Measurements from ENCODE around the gene CREB5.

Gene CREB5

GRCh38 chr7:28520074-28521015, 108.0 kb downstream of the CREB5 start:
- no peak overlapping the region for H3K4me3 ChIP-seq (replicated peaks in 1 of 2; ENCODE audit: low read depth in 2 of 2, low read length in 2 of 2)
- no peak for DNase-seq (ENCODE audit: low read depth in 2 of 2)
- no peak for TF ChIP-seq CTCF (IDR thresholded peaks at IDR 0.05; ENCODE audit: low read depth, low read length)

DNA sequence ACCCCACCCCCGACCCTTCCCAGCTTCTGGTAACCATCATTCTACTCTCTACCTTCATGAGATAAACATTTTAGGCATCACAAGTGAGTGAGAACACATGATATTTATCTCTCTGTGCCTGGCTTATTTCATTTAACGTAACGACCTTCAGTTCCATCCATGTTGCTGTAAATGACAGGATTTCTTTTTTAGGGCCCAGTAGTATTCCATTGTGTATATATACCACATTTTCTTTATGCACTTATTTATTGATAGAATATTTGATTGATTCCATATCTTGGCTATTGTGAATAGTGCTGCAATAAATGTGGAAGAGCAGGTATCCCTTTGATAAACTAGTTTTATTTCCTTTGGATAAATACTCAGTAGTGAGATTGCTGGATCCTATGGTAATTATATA, 112.7 kb downstream of the CREB5 start:
- no peak overlapping the region for H3K4me3 ChIP-seq (replicated peaks in 1 of 2; ENCODE audit: low read depth in 2 of 2, low read length in 2 of 2)
- DNase-seq (ENCODE audit: low read depth in 2 of 2), result no peak
- TF ChIP-seq CTCF (IDR thresholded peaks at IDR 0.05; ENCODE audit: low read depth, low read length), result no peak

DNA sequence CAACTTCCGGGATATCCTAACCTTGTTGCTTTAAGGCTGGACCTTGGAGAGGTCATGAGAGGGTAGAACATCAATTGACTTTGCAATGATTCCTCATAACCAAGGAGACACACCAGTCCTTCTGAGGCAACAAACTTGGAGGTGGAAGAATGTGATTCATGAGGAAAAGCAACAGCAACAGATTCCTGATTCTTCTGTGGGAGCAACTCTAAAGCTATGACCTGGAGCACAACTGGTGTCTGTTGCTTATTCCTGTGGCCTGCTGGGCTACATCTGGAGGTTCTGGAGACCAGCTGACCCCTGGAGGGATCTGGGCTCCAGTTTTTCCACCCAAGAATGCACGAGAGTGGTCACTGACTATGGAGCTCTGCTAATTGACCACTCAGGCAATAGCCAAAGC, 116.6 kb downstream of the CREB5 start:
- no peak overlapping the region for H3K4me3 ChIP-seq (replicated peaks in 1 of 2; ENCODE audit: low read depth in 2 of 2, low read length in 2 of 2)
- TF ChIP-seq CTCF (IDR thresholded peaks at IDR 0.05; ENCODE audit: low read depth, low read length), result no peak
- peak in 1 of 2 donors; percentile 4 for DNase-seq (ENCODE audit: low read depth in 2 of 2)

- no peak overlapping the region for H3K4me3 ChIP-seq (replicated peaks in 1 of 2; ENCODE audit: low read depth in 2 of 2, low read length in 2 of 2)
- no peak for TF ChIP-seq CTCF (IDR thresholded peaks at IDR 0.05; ENCODE audit: low read depth, low read length)
- no peak for DNase-seq (ENCODE audit: low read depth in 2 of 2)
Measured at GRCh38 chr7:28529755-28530154, 117.4 kb downstream of the CREB5 start.

GRCh38 chr7:28530175-28530802, 118.0 kb downstream of the CREB5 start:
- DNase-seq (ENCODE audit: low read depth in 2 of 2), result peak; percentile 4 to 33
- no peak for TF ChIP-seq CTCF (IDR thresholded peaks at IDR 0.05; ENCODE audit: low read depth, low read length)

DNA sequence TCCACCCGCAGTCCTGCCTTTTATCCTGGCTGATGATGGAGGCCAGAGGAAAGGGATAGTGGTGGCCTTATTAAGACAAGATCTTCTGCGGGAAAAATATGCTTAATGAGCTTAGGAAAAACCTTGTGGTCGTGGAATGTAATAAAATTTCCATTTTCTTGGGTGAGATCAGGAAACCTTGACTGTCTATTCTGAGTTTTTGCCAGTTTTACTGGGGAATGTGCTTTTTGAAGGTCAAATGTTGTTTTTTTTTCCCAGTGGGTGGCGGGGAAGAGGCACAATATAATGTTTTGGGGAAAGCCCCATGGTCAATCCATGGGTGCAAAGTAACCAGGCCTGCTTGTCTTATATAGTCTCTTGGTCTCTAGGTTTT, 118.5 kb downstream of the CREB5 start:
- TF ChIP-seq CTCF (IDR thresholded peaks at IDR 0.05; ENCODE audit: low read depth, low read length), result no peak
- no peak overlapping the region for H3K4me3 ChIP-seq (replicated peaks in 1 of 2; ENCODE audit: low read depth in 2 of 2, low read length in 2 of 2)
- DNase-seq (ENCODE audit: low read depth in 2 of 2), result no peak

More at GRCh38 chr7:28530175-28530802, 118.0 kb downstream of the CREB5 start:
- no peak overlapping the region for H3K4me3 ChIP-seq (replicated peaks in 1 of 2; ENCODE audit: low read depth in 2 of 2, low read length in 2 of 2)
